ENCODE measurements around the gene AKNAD1.

The AKNAD1 gene

GRCh38 chr1:108858230-108858950, 1.5 kb upstream of the AKNAD1 start:
- TF ChIP-seq CTCF (IDR thresholded peaks at IDR 0.05; ENCODE audit: control extremely low read depth, extremely low read depth, low read depth, missing control alignments), result no peak
- no peak for DNase-seq (ENCODE audit: extremely low spot score)
- CTCF ChIA-PET, result interaction anchor here (1.0 to 2.1 kb wide), 6 partner anchors 10 to 69 kb away, joined by 3 to 4 read pairs (median 4); no protein-coding TSS in a partner anchor
- POLR2A ChIA-PET, result no interaction called here

- CTCF ChIA-PET, result interaction anchor here (1.0 kb wide), 1 partner anchor 20 kb away, joined by 4 read pairs; no protein-coding TSS in a partner anchor
- no peak for DNase-seq (ENCODE audit: extremely low spot score)
- TF ChIP-seq CTCF (IDR thresholded peaks at IDR 0.05; ENCODE audit: control extremely low read depth, extremely low read depth, low read depth, missing control alignments), result no peak
- POLR2A ChIA-PET, result no interaction called here
Measured at GRCh38 chr1:108854221-108855019, 2.5 kb downstream of the AKNAD1 start.

- POLR2A ChIA-PET, result no interaction called here
- CTCF ChIA-PET, result interaction anchor here (1.1 to 3.7 kb wide), 6 partner anchors 12 to 46 kb away, joined by 3 to 21 read pairs (median 8); no protein-coding TSS in a partner anchor
- no peak for DNase-seq (ENCODE audit: extremely low spot score)
- no peak for TF ChIP-seq CTCF (IDR thresholded peaks at IDR 0.05; ENCODE audit: control extremely low read depth, extremely low read depth, low read depth, missing control alignments)
Measured at GRCh38 chr1:108852221-108852975, 4.5 kb downstream of the AKNAD1 start.

GRCh38 chr1:108851567-108851966, 5.3 kb downstream of the AKNAD1 start:
- POLR2A ChIA-PET, result no interaction called here
- CTCF ChIA-PET, result interaction anchor here (1.6 to 3.7 kb wide), 5 partner anchors 12 to 47 kb away, joined by 4 to 21 read pairs (median 9); no protein-coding TSS in a partner anchor
- DNase-seq (ENCODE audit: extremely low spot score), result no peak
- no peak for TF ChIP-seq CTCF (IDR thresholded peaks at IDR 0.05; ENCODE audit: control extremely low read depth, extremely low read depth, low read depth, missing control alignments)

- CTCF ChIA-PET, result interaction anchor here (1.0 to 3.7 kb wide), 5 partner anchors 11 to 249 kb away, joined by 3 to 21 read pairs (median 9); no protein-coding TSS in a partner anchor
- POLR2A ChIA-PET, result no interaction called here
Measured at GRCh38 chr1:108850929-108851328, 6.0 kb downstream of the AKNAD1 start.

More at GRCh38 chr1:108850929-108851328, 6.0 kb downstream of the AKNAD1 start:
- DNase-seq (ENCODE audit: extremely low spot score), result no peak
- TF ChIP-seq CTCF (IDR thresholded peaks at IDR 0.05; ENCODE audit: control extremely low read depth, extremely low read depth, low read depth, missing control alignments), result no peak
